ENCODE data around the gene ALDH1B1.
"Not testable (repeated sequence)": the region's sequence is repeated elsewhere in the genome, so short reads cannot be mapped to it uniquely, and the experiment has no call there.

Gene ALDH1B1

DNA sequence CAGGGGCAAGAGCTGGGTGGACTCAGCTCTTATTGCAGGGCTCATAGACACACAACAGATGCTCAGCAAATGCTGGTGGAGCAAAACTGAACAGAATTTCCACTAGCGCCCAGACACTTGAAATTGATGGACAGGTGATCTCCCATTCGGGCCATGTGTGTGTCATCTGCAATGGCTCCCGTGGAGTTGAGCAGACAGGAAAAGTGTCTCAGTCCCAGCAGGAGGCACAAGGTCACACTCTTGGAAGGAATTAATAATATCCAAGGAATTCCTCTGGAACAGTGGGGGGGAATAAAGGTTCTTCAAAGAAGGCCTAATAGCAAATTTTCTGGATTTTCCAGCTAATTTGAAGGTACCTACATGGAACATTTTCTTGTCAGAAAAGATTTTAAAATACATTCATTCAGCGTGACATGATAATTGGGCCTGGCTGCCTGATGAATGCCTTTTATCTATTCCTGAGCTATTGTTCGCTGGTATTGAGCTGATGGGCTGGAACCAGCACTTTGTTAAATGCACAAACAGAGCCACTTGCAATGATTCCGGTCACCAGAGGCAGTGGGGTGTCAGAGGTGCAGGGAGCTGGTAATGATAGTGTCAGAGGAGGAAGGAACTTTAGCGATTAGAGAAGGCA, 31.5 kb upstream of the ALDH1B1 start:
- no peak for FAIRE-seq
- DNase-seq (ENCODE audit: insufficient read length, low spot score), result no peak

GRCh38 chr9:38361473-38361850, 31.0 kb upstream of the ALDH1B1 start:
- no peak for FAIRE-seq
- no peak for DNase-seq (ENCODE audit: insufficient read length, low spot score)

DNA sequence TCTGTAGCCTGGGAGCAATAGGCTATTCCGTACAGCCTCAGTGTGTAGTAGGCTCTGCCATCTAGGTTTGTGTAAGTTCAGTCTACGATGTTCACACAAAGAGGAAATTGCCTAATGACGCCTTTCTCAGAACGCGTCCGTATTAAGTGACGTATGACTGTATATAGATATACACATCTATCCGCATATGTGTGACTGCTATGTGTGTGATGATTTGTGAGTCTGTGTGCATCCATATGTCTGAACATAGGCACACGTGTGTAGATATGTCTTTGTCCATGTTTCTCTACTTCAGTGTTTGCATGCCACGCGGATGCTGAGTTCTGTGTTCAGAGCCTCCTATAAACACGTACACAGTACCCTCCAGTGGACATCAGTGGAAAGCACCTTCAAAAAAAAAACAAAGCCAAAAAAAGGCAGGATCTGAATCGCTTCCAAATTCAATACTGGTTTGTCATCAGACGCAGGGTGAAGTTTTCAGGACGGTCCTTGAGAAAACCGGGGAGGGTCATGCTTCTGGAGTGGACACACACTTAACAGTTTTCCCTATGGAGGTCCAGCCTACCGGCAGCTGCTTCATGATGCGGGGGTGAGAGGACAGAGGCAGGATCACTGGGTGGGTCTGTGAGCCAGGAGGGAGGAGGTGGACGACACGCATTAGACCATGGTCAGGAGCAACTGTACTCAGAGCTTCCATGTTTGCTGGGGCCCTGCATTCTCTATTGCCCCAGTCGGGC, 29.5 kb upstream of the ALDH1B1 start:
- FAIRE-seq (no peak), DNase-seq (ENCODE audit: insufficient read length, low spot score) (peak; percentile 45)

GRCh38 chr9:38363589-38363925, 28.9 kb upstream of the ALDH1B1 start:
- DNase-seq (ENCODE audit: insufficient read length, low spot score), result no peak
- FAIRE-seq, result no peak

- DNase-seq (ENCODE audit: insufficient read length, low spot score), result no peak
- no peak for FAIRE-seq
Measured at GRCh38 chr9:38367898-38368297, 24.6 kb upstream of the ALDH1B1 start.

- FAIRE-seq (no peak), DNase-seq (ENCODE audit: insufficient read length, low spot score) (no peak)
Measured at GRCh38 chr9:38368731-38369130, 23.8 kb upstream of the ALDH1B1 start.

DNA sequence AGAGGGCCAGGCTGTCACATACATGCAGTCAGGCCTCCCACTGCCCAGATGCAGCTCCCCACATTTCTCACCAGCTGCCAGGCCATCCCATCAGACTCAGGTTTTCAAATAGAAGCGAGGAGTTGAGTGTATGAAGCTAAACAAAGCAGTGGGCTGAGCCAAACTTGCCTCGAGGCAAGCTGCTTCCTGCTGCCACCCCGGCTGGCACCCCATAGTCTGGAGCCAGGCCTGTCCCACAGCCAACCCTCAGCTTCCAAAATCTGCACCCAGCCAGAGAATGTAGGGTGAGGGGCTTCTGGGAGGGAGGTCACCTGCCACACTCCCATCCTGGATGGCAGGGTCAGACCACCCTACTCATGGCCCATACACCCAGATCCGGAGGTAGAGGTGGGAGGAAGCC, 22.3 kb upstream of the ALDH1B1 start:
- DNase-seq (ENCODE audit: insufficient read length, low spot score) (no peak), FAIRE-seq (no peak)

DNA sequence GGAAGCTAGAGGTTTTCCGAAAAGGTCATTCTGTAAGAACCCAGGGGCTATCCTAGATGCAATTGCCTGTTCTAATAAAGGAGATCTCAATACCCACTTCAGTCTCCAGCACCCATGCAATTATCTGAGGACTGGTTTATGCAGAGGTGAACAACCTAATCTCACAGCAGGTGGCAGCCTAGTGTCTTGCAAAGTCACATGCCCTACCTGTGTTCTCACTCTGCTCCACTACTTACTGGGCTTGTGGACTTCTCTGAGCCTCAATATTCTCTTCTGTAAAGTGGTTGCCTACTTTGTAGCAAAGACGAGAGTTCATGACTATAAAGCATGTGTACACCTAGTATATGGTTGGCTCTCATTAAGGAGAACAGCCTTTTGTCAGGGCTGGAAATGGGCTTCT, 21.0 kb upstream of the ALDH1B1 start:
- FAIRE-seq (no peak), DNase-seq (ENCODE audit: insufficient read length, low spot score) (peak; percentile 35)

DNA sequence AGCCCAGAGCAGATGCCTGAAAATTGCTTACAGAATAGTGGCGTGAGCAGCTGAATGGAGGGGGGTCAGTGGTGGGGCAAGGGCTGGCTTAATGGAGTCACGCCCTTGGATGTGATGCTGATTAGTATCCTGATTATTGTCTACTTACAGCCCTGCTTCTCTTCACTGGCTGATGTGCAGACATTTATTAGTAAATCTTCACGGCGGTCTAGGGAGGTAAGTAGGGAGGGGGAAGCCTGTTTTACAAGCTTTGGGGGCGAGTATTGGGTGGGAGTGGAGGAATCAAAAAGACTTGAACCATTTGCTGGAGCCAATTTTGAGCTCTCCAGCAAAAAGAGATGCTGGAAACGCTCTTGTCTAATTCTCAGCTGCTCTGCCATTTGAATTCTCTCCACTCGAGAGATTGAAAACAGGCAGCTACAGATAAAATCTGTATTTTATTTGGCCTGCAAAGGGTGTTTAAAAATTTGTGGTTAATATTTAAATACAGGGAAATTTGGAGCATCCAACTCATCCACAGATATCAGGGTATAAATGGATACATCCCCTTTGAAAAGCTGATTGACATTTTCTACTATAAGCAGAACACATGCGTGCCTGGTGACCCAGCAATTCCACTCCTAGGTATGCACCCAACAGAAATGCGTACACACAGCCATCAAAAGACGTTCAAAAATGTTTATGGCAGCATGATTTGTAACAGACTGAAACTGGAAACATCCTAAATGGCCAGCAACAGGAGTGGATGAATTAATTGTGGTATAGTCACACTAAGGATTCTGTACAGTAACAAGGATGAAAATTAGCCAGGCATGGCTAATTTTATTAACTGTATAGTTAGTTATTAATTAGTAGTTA, 19.5 kb upstream of the ALDH1B1 start:
- DNase-seq (ENCODE audit: insufficient read length, low spot score), result no peak
- no peak for FAIRE-seq

GRCh38 chr9:38373679-38374078, 18.8 kb upstream of the ALDH1B1 start:
- DNase-seq (ENCODE audit: insufficient read length, low spot score) (no peak), FAIRE-seq (no peak)

DNA sequence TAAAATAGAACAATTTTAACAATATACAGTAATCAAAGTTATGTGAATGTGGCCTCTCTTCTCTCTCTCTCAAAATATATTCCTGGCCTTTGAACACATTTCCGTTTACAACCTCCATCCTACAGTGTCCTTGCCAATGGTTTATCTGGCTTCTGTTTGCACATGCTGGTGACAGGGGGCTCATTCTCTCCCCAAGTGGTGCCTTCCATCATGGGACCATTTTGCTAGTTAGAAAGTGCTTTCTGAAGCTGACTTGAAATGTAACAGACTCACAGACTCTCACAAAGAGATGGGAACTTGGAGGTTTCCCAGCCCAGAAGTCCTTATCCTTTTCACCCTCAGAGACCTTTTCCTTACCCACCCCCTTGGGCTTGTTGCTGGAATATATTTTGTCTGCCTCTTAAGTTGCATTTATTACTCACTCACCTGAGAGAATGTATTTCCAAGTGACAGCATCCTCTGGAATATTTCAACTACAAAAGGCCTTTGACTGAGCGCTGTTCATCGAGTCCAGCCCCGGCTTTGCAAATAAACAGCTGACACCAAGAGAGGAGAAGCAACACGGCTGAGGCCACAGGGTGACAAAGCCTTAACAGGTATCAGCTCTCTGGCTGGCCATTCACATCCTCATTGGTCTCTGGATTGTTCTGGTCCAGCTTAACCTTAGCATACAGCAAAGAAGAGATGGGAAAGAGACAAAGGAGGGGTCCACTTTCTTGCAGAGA, 17.5 kb upstream of the ALDH1B1 start:
- no peak for DNase-seq (ENCODE audit: insufficient read length, low spot score)
- no peak for FAIRE-seq

DNA sequence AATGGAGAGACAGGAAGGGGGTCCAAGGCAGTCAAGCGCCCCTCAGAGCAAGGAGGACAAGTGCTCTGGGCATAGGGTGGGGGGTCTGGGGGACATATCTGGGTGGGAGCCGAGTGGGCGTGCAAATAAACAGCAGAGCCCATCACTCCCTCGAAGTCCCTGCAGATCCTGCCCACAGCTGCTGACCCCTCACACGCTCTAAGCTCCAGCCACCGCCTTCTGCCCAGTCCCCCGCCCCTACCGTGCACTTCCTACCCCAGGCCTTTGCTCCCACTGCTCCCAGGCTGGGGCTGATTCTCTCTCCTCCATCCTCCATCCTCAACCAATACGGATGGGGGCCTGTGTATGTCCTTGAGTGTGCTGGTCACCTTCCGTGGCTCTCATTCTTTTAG, 16.9 kb upstream of the ALDH1B1 start:
- FAIRE-seq (no peak), DNase-seq (ENCODE audit: insufficient read length, low spot score) (no peak)

DNA sequence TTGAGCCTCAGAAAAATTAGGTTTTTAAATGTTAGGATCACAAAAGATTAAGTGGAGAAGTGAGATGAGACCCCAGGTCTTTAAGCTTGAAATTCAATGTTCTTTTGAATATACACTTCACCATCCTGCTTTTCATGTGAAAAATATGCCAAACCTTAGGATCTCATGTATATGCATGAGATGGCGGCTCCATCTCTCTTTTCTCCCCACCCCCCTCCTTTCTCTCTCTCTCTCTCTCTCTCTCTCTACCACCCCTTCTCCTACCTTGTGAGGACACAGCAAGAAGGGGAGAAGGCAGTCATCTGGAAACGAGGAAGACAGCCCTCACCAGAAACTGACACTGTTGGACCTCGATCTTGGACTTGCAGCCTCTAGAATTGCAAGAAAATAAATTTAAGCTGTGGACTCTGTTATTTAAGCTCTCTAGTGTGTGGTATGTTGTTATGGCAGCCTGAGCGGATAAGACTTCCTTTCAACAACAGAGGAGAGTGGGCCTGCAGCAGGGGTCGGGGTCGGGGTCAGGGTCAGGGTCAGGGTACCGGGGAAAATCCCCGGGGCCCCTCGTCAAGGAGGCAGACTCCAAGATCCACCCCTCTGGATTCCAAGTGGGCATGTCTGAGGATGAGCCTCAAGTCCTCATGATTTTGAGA, 16.4 kb upstream of the ALDH1B1 start:
- FAIRE-seq (no peak), DNase-seq (ENCODE audit: insufficient read length, low spot score) (no peak)

DNA sequence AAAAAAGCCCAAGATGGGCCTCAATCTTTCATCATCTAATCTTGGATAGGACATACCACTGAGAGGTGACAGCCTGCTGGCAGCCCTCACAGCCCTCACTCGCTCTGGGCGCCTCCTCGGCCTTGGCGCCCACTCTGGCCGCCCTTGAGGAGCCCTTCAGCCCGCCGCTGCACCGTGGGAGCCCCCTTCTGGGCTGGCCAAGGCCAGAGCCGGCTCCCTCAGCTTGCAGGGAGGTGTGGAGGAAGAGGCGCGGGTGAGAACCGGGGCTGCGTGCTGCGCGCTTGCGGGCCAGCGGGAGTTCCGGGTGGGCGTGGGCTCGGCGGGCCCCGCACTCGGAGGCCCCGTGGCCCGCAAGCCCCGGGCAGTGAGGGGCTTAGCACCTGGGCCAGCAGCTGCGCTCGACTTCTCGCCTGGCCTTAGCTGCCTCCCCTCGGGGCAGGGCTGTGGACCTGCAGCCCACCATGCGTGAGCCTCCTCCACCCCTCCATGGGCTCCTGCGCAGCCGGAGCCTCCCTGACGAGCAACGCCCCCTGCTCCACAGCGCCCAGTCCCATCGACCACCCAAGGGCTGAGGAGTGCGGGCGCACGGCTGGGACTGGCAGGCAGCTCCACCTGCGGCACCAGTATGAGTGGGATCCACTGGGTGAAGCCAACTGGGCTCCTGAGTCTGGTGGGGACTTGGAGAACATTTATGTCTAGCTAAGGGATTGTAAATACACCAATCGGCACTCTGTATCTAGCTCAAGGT, 15.0 kb upstream of the ALDH1B1 start:
- DNase-seq (ENCODE audit: insufficient read length, low spot score); FAIRE-seq: not testable (repeated sequence)

- no peak for FAIRE-seq
- DNase-seq (ENCODE audit: insufficient read length, low spot score), result no peak
Measured at GRCh38 chr9:38380230-38380871, 12.2 kb upstream of the ALDH1B1 start.

- FAIRE-seq (no peak), DNase-seq (ENCODE audit: insufficient read length, low spot score) (no peak)
Measured at GRCh38 chr9:38380872-38381534, 11.5 kb upstream of the ALDH1B1 start.

DNA sequence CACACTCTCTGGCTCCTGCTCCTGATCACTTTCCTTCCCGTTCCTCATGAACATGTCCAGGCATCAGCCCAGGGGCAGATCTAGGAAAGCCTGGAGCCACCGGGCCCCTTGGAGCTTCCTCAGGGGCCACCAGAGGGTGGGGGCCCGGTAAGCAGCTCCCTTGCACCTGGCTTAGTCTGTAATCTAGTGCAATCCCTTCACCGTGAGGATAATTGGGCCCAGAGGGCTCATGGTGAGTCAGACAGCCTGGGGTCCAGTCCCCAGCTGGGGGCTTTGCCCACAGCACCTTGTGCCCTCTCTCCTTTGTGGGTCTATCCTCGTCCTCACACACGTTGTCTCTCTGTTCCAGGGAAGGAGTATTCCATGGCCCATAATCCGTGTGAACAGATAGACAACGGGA, 10.4 kb upstream of the ALDH1B1 start:
- no peak for FAIRE-seq

DNA sequence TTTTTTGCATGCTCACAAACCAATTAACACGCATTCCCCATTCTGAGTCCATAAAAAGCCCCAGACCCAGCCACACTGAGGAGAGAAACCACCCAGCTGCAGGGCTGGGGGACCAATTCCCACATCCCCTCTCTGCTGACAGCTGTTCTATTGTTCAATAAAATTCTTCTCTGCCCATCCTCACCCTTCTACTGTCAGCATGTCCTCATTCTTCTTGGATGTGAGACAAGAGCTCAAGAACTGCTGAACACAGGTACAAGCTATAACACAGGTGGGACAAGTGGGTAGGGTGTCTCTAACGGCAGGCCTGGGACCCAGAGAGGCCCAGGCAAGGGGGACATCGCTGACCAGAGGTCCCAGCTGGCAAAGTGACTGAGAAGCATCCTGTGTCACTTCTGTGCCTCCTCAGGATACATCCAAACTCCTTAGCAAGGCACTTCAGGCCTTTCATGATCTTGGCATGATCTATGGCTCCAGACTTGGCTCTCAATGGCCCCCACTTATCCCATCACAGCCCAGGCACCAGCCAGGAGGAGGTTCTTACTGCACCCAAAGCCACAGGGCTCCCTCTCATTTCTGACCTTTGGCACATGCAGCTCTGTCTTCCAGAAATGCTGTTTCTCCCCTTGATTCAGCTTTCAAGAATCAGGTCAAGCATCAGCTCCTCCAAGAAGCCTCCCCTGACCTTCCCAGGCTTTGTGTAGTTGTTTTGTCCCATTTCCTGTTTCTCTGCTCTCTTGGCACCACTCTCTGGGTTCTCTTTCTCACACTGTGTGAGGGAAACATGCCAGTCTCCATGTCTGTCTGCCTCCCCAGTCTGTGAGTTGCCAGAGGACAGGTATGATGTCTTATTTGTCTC, 7.3 kb upstream of the ALDH1B1 start:
- no peak for FAIRE-seq

More for the DNA sequence above, 10.4 kb upstream of the ALDH1B1 start:
- no peak for DNase-seq (ENCODE audit: insufficient read length, low spot score)

More for the DNA sequence above, 7.3 kb upstream of the ALDH1B1 start:
- no peak for DNase-seq (ENCODE audit: insufficient read length, low spot score)
